Left hindlimb (tissue), 1 donor: ENCODE measurements around the gene KRT86.
"Not testable (repeated sequence)": the region's sequence is repeated elsewhere in the genome, so short reads cannot be mapped to it uniquely, and the experiment has no call there.

Experiments used
- DNase-seq: peaks from one replicate; pipeline ENCODE4 v3.0.0-alpha.2; 2018

Gene KRT86

DNA sequence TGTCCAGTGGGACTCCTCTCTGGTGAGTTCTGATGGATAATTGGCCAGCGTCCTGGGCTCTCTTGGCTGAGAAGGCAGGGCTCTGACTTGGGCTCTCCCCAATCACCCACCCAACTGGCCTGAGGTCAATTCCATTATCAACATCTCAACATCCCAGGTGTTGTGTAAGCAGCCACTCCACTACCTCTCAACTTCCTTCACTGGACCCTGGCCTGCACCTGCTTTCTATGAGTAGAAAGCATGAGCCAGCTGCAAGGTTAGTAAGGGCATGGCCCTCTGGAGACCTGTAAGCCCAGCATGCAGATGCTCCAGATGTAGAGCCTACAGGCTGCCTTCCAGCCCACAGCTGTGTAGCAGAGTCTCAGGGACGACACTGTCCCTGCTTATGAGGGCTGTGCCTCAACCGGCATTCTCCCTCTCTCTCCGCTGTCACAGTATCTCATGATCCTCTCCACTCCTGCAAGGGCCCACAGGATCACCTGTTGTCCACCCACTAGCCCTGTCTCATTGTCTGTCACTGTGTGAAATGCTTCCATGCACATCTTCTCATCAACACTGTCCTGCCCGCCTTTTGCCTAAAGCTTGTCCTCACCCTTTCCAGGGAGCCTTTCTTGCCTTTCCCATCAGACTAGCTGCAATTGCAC lies 22.2 kb downstream of the KRT86 start:
- no peak for DNase-seq

DNA sequence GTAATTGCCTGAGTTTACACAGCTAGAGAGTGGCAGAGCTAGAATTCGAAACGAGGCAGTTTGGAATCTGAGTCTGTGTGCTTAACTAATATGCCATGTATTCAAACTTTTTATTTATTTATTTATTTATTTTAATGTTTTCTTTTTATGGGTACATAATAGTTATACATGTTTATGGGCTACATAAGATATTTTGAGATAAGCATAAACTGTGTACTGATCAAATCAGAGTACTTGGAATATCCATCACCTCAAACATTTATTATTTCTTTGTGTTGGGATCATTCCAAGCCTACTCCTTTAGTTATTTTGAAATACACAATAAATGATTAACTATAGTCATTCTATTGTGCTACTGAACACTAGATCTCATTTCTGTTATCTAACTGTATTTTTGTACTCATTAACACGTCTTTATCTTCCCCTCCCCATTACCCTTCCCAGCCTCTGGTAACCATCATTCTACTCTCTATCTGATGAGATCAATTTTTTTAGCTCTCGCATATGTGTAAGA lies 24.3 kb downstream of the KRT86 start:
- no peak for DNase-seq

DNA sequence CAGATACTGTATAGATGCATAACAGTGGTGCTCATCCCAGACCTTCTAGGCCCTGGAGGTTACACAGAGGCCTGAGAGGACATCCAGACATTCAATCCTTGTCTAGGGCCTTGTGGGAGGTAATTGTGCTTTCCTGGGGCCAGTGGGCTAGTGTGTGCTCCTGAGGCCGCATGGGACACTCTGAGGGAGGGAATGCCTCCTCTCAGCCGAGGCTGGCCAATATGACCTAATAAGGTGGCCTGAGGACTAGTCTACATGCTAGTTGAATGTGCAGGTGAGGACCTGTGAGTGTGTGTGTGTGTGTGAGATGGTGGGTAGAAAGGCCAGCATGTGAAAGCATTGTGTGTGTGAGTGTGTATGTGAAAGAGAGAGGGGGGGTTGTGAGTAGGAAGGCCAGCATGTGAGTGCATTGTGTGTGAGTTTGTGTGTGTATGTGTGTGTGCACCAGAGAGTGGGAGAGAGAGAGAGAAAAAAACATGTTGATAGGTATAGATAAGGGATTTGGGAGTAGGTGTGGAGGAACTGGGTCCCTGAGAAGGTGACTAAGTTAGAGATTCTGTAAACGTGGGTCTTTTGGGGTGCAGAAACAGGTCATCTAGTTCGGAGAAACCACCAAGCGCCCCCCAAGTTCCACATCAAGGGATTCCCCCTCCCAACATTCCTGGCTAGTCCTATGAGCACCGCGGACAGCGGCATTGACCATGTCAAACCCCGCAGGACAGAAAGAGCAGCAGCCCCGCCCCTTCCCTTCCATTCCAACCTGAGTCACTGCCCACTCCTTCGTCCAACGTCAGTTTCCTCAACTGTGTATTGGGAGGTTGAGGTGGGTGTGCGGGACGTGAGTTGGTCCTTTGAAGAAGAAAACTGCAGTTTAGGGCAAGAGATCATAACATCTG lies 26.6 kb downstream of the KRT86 start:
- DNase-seq = no peak

DNA sequence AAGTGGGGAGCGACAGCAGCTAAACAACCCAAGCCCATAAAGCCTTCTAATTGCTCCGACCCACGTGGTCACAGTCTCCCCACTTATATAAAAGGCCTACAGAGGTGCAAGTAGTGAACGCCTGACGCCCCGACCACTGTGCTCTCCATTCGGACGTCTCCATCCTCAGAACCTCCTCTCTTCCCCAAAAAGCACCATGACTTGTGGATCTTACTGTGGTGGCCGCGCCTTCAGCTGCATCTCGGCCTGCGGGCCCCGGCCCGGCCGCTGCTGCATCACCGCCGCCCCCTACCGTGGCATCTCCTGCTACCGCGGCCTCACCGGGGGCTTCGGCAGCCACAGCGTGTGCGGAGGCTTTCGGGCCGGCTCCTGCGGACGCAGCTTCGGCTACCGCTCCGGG lies 27.3 kb downstream of the KRT86 start:
- not testable (repeated sequence) for DNase-seq

DNA sequence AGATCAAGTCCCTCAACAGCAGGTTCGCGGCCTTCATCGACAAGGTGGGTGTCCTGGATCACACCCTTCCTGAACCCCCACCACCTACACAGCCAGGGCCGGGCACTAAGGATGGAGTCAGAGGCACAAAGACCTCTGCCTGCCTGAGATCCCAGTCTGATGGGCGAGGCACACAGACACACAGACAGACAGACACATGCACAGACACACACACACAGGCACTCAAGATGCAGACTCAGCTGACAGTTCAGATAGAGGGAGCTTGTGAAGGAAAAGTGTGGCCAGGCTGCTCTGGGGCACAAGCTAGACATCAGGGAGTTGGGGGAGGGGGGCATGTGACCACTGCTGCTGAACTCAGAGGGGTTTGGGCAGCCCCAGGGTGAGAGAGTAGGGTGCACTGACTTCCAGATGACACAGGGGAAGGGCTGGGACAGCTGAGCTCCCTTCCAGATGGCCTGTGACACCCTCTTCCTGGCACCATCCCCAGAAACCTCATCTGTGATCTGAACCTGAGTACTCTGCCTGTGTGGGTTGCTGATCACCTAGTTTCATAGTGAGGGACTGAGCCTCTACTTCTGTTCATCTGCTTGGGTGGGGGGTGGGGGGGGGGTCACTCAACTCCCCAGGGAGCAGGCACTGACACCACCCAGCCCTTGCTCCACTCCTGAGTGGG lies 27.9 kb downstream of the KRT86 start:
- DNase-seq = not testable (repeated sequence)

DNA sequence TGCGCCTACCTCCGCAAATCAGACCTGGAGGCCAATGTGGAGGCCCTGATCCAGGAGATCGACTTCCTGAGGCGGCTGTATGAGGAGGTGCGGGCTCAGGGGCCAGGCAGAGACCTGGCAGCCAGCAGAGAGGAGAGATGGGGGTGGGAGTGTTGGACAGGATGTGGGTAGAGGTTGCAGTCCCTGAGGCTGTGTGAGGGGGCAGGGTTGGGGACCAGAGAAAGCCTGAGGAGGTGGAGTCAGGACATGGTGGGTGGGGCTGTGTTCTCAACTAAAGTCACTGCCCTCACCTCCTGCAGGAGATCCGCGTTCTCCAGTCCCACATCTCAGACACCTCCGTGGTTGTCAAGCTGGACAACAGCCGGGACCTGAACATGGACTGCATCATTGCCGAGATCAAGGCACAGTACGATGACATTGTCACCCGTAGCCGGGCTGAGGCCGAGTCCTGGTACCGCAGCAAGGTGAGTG lies 30.5 kb downstream of the KRT86 start:
- DNase-seq = not testable (repeated sequence)

DNA sequence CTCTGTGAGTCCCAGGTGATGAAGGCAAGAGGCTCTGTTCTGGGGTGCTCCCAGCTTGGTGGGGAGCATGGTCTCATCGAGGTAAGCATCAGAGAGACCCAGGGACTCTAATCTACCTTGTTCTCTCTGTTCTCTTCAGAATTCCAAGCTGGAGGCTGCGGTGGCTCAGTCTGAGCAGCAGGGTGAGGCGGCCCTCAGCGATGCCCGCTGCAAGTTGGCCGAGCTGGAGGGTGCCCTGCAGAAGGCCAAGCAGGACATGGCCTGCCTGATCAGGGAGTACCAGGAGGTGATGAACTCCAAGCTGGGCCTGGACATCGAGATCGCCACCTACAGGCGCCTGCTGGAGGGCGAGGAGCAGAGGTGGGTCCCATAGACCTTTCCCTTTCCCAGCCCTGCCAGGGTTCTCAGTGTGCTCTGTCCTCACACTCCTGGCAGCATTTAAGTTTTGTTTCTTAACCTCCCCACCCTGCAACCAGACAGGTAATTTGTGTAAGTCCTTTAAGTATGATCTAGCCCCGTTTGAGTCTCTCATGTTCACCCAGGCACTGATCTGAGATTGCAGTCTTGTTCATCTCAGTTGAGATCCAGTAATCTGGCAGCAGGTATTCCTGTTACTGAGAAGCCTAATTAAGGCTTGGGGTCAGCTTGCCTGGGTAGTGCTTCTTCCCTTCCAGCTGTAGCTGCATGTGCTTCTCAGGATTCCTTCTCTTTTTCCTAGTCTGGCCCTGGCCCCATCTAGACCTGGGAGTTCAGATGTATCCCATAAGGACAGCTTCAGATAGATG lies 31.7 kb downstream of the KRT86 start:
- no peak for DNase-seq

DNA sequence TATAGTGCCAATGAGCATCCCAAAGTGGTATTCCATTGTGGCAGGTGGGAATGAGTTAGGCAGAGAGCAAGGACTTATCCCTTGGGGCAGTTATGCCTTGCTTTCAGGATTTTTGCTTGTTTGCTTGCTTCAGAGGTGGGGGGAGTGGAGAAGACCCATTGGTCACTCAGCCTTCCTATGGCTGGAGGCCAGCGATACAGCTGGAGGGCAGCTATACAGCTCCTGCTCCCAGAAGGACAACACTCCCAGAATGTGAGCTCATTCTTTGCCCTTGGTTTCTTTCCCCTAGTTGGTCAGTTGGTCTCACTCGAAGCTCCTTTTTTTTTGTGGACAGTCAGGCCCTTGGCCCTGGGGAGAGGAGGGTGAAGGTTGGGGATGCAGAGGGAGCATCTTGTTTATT lies 32.3 kb downstream of the KRT86 start:
- DNase-seq = no peak

DNA sequence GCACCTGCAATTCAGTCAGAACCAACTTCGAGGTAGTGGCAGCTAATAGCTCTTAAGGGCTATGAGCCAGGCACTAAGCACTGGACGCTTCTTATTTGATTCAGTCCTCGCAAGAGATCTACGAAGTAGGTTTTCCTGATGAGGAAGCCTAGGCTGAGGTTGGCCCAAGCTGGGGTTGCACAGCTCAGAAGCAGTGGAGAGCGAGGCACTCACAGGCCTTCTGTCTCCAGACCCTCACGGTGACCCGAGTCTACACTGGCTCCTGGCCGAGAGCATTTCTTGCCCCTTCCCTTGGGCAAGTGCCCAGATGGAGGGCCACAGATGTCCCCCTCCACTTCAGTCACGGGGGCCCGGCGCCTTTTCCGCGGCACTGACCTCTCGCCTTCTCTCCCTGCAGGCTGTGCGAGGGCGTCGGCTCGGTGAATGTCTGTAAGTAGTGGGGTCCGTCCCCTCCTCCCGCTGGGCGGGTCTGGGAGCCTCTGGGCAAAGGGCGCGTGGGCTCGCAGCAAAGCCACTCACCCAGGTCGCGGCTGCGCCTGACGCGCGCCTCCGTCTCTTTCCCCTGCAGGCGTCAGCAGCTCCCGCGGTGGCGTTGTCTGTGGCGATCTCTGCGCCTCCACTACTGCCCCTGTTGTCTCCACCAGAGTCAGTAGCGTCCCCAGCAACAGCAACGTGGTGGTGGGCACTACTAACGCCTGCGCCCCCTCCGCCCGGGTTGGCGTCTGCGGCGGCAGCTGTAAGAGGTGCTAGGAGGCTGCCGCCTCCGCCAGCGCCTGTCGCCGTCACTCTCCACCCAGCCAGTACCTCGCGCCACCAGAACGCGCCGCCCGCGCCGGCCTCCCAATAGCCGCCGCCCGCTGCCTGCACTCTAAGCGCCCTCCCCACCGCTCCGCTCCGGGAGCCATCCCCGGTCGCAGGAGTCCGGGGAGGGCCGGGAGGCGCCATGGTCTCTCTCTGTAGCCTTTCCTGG lies 33.7 kb downstream of the KRT86 start:
- peak; percentile 75 for DNase-seq

DNA sequence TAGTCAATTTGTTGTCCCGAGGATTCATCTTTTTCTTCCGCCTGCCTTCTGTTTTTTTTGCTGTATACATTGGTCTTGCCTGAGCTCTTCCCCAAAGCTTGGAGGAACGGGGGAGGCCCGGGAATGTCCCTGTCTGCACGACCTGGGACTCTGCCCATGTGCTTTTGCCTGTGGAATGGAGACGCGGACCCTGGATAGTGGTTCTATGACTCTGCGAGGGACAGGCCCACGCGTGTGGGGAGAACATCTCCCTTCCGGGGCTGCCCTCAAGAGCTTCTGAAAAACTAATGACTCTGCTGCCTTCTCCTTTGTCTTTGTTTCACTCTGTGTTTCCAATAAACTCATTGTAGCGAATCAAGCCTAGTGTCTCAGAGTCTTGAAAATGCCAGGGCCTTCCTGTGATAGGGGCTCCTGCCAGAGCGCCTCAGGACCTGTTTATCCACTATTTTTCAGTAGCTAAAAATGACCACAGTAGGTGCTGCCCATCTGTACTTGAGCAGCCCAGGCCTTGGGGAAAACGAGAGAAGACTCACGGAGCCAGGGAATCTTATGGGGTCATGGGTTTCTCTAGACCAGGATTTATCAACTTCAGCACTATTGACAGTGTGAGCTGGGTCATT lies 34.5 kb downstream of the KRT86 start:
- no peak for DNase-seq

DNA sequence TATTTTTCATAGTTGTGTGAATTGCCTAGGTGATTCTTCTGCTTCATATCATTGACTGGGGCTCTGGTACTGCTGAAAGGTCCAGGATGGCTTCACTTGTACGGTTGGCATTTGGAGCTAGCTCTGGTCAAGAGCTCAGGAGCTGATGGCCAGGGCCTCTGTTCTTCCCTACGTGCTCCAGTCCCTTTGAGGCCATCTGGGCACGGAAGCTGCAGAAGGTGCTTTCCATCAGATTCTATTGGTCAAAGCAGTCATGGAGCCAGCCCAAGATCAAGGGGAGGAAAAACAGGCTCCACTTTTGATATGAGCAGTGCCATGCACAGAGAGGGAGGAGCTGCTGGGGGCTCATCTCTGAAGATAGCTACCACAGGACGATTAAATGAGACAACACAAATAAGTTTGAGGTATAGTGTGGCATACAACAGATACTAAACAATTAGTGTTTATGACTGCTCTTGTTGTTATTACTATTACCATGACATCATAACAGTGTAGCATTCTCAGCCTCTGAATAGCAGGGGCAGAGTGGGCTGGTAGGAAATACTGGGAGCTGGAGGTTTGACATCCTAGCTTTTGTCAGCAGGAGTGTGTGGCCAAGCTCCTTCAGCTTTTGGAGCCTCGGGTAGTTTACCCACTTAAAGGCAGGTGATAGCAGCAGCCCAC lies 36.3 kb downstream of the KRT86 start:
- no peak for DNase-seq

DNA sequence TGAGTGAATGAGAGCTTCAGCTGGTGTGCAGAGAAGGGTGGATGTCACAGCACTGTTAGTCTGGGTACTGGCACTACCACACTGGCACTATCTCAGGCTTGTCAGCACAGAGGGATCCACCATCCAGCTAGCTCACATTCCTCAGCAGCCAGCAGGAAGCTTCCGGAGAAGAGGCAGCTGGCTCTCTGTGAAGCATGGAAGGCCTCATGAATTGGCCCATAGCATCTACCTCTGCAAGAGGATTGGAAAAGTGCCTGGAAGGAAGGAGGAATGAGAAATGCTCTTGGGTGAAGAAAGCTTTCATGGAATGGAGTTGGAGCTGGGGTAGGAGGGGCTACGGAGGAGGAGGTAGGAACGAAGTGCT lies 36.8 kb downstream of the KRT86 start:
- no peak for DNase-seq

DNA sequence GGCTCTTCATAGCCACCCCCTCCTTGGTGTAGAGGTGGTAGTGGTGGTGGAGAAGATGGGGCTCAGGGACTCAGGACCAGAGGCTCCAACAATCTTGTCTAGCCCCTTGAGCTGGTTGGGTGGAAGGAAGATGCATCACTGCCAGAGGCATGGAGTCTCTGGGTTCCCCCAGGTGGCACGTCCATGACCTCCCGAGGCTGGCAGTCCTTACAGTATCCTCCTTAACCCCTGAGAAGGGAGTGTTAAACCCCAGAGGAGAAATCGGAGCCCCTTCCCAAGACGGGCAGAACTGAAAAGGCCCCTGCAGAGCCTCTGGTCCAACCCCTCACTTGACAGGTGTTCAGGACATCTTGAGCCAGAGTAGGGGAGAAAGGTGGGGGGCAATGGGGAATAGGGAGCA lies 37.6 kb downstream of the KRT86 start:
- no peak for DNase-seq

DNA sequence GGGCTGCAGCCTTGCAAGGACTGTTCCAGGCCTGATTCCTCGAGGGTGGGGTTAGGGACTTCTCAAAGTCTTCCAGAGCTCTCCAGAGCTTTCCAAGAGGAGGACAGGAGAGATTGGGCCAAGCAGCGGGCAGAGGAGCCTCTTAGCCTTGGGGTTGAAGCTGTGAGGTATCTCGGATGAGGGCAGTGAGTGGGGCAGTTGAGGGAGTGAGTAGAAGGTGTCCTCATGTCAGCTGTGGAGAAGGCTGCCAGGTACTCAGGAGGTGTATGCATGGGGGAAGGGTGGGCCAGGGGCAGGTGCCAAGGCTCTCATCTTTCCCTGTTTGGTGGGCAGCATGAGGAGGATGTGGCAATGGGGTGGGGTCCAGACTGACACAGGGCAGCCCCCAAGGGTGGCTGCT lies 39.0 kb downstream of the KRT86 start:
- DNase-seq = no peak

DNA sequence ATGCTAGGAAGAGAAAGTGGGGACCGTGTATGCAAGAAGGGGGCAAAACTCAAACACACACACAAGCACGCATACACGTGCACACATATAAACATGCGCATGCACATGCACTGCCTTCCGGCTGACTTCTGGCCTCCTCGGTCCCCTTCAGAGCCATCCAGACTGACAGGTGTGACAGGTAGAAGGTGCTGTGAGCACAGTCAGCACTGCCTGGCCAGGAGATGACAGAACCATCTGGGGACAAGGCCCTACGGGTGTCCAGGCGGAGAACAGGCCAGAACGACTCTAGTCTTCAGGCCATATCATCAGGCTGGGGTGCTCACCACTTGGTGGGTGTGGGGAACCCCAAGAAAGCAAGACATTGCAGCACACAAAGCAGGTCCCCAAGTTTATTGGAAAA lies 39.5 kb downstream of the KRT86 start:
- no peak for DNase-seq

DNA sequence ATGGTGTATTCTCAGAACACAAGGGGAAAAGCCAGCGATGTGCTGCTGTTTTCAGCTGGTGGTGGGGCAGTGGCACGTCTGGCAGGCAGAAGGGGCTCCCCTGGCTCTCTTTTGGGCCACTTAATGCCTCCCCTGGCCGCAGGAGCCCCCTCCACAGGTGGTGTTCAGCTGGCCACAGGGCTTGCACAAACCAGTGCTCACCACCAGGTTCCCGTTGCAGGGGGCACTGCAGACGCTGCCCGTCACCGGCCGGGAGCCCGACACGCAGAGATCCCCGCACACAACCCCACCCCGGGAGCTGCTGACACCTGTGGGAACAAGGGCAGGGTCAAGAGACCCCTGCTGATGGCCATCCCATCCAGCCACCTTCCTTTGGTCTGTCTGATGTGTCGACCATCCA lies 40.1 kb downstream of the KRT86 start:
- DNase-seq = no peak

DNA sequence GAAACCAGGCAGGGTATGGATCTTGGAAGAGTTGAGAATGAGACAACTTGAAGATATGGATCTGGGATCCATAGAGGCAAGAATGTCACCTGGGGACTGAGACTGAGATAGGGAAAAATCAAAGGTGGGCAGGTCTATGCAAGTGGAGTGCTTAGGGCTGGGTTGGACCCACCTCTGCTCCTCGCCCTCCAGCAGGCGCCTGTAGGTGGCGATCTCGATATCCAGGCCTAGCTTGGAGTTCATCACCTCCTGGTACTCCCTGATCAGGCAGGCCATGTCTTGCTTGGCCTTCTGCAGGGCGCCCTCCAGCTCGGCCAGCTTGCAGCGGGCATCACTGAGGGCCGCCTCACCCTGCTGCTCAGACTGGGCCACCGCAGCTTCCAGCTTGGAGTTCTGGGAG lies 41.3 kb downstream of the KRT86 start:
- not testable (repeated sequence) for DNase-seq

DNA sequence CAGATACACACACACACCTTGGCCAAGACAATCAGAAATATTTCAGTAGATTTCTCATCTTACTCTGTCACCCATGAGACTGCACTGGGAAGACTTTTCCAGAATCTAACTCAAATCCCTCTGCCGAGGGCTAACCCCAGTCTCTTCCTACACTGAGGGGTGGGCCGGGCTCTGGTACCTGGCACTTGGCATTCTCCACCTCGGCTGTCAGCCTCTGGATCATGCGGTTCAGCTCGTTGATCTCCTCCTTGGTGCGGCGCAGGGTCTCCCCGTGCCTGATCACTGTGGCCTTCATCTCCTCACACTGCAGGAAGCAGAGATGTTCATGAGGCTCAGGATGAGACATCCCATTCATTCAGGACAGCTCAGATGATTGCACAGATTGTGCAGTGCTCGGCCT lies 41.8 kb downstream of the KRT86 start:
- no peak for DNase-seq

DNA sequence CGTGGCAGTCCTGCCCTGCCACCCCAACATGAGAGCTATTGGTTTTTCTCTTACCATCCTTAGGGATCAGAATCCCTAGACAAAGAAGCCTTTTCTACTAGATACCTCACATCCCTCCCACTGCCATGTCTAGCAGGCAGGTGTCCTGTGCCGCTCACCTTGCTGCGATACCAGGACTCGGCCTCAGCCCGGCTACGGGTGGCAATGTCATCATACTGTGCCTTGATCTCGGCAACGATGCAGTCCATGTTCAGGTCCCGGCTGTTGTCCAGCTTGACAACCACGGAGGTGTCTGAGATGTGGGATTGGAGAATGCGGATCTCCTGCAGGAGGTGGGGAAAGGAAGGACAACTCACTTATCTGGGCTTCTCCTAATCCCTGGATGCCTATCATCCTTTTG lies 42.3 kb downstream of the KRT86 start:
- DNase-seq = no peak

DNA sequence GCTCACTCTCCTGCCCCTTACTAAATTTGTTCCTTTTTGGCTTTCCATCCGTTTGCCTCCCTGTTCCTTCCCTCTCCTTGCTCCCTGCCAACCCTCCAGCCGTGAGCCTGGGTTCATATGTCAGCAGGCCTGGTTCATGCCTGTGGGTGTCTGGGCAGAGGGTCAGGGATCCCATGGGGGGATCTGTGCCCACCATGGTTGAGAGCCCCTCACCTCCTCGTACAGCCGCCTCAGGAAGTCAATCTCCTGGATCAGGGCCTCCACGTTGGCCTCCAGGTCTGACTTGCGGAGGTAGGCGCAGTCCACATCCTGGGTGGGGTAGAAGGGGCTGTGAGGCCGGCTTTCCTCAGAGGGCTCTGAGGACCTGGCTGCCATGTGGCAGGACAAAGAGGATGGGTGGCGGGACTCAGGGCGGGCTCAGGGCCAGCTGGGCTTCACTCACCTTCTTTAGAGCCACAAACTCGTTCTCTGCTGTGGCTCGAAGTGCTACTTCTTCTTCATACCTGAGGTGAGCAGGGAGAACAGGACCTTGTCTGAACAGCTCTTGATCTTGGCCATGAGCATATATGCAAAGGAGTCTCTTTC lies 43.1 kb downstream of the KRT86 start:
- DNase-seq = no peak
